ENCODE data around the gene SPATA31A1. TPM values are rescaled to one million over a fixed set of nuclear protein-coding genes. Genes with fewer than 3 reads are reported as not detected.
"Not testable (repeated sequence)": the region's sequence is repeated elsewhere in the genome, so short reads cannot be mapped to it uniquely, and the experiment has no call there.

SPATA31A1 gene
- total RNA-seq = not detected in 3 replicates

GRCh38 chr9:39355369-39355768 lies at the start of gene SPATA31A1:
TSS of gene SPATA31A1 (plus strand) at chr9:39355669. CDS start at chr9:39355731, 62 bp downstream.
- not testable (repeated sequence) for H3K27ac Mint-ChIP-seq; H3K27me3 Mint-ChIP-seq (ENCODE audit: low read depth); H3K9me3 Mint-ChIP-seq; DNase-seq (ENCODE audit: low spot score in 2 of 2, unreplicated experiment in 2 of 2); H3K4me1 Mint-ChIP-seq; H3K36me3 Mint-ChIP-seq; H3K4me3 Mint-ChIP-seq

- not testable (repeated sequence) for H3K36me3 Mint-ChIP-seq; H3K4me3 Mint-ChIP-seq; H3K4me1 Mint-ChIP-seq; H3K27me3 Mint-ChIP-seq (ENCODE audit: low read depth); H3K9me3 Mint-ChIP-seq; H3K27ac Mint-ChIP-seq; DNase-seq (ENCODE audit: low spot score in 2 of 2, unreplicated experiment in 2 of 2)
Measured at GRCh38 chr9:39407261-39408204, 52.1 kb downstream of the SPATA31A1 start.

DNA sequence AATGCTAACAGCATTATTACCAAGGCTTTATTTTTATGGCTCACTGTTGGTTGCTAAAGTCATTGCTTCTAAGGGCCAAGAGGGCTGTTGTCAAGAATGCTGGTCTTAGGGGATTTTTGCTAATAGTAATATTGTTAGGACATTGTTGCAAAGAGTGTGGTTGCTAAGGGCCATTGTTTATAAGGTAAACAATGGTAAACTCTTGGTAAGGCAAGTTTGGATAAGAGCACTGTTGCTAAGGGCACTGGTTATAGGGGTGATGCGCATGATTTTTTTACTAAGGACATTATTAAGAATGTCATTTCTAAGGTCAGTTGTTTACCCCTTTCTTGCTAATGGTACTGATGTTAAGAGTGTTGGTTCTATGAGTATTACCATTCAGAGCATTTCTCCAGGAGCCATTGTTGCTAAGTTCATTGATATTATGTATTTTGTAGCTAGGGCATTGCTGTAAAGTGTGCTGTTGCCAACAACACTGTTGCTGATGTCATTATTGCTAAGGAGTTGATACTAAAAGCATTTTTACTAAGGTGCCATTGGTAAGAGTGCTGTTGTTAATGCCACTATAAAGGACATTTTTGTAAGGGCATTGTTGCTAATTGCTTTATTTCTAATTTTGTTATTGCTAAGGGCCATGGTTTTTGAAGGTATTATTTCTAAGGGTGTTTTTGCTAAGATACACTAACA lies 55.9 kb downstream of the SPATA31A1 start:
- not testable (repeated sequence) for H3K27ac Mint-ChIP-seq; H3K4me1 Mint-ChIP-seq; DNase-seq (ENCODE audit: low spot score in 2 of 2, unreplicated experiment in 2 of 2); H3K4me3 Mint-ChIP-seq; H3K36me3 Mint-ChIP-seq; H3K9me3 Mint-ChIP-seq; H3K27me3 Mint-ChIP-seq (ENCODE audit: low read depth)

Other genes with a start within 250 kb of the SPATA31A1 start
- gene CNTNAP3, start 67.5 kb upstream of the SPATA31A1 start, total RNA-seq = 0.78 to 1.5 TPM (median 1.3 TPM) in 3 replicates

Measured in mesothelial cell of epicardium (in vitro differentiated cells).